ENCODE measurements around the gene CTXN1. TPM values are rescaled to one million over a fixed set of nuclear protein-coding genes. Genes with fewer than 3 reads are reported as not detected.
A peak's percentile ranks its signal among the peaks of the same experiment; 100 is the strongest.

Gene CTXN1
- total RNA-seq = 10 to 100 TPM in 2 of 8 experiments, 1 to 10 TPM in 5, under 1 TPM in 1; 0.87 to 29.6 (median 9.1) TPM

- 0 to 30% (median 3%) methylated on average over 1 to 6 of the region's 65 CpGs; no CpG with 5 or more reads in 6 of the 10 experiments for WGBS, 10 experiments
- peak within 1 kb of the TSS; percentile 79 to 81 for H3K27ac ChIP-seq
- in situ Hi-C loops (cut with MboI; ENCODE audit: low pct_unique_long_range_greater_than_20kb in 2 of 9, low sequenced_read_pairs in 9 of 9, unreplicated experiment in 9 of 9) = loop anchor here in 1 of 9 experiments (25.0 kb wide), 1 partner anchor 311 kb away; no protein-coding TSS in a partner anchor
- peaks cover 16 to 25% of the 10 kb centered on the region in 2 donors for H3K4me1 ChIP-seq (replicated peaks in 1 of 2)
- peak within 1 kb of the TSS; percentile 64 to 79 (median 71) for H3K4me3 ChIP-seq
- ATAC-seq (replicated peaks in 6 of 8) = peak; percentile 47 to 64 (median 55)
Measured at GRCh38 chr19:7926021-7926726, at the start of gene CTXN1. Gene CTXN1, minus strand, starts transcription at chr19:7926135. Its CDS starts 597 bp downstream, at chr19:7925538.

- H3K4me1 ChIP-seq (replicated peaks in 1 of 2) = peaks cover 0 to 9% of the 10 kb centered on the region in 2 donors
- 80 to 100% (median 92%) methylated on average over 1 to 3 of the region's 7 CpGs; no CpG with 5 or more reads in 4 of the 10 experiments for WGBS, 10 experiments
- no peak overlapping the region for H3K27ac ChIP-seq
- in situ Hi-C loops (cut with MboI; ENCODE audit: low pct_unique_long_range_greater_than_20kb in 2 of 9, low sequenced_read_pairs in 9 of 9, unreplicated experiment in 9 of 9) = no loop called here
- no peak overlapping the region for H3K4me3 ChIP-seq
- no peak for ATAC-seq (replicated peaks in 6 of 8)
Measured at GRCh38 chr19:7975037-7975436, 49.1 kb upstream of the CTXN1 start.

- no peak for ATAC-seq (replicated peaks in 6 of 8)
- in situ Hi-C loops (cut with MboI; ENCODE audit: low pct_unique_long_range_greater_than_20kb in 2 of 9, low sequenced_read_pairs in 9 of 9, unreplicated experiment in 9 of 9) = loop anchor here in 1 of 9 experiments (25.0 kb wide), 1 partner anchor 263 kb away; no protein-coding TSS in a partner anchor
- 83 to 100% (median 99%) methylated on average over 1 to 6 of the region's 12 CpGs; no CpG with 5 or more reads in 6 of the 10 experiments for WGBS, 10 experiments
- H3K27ac ChIP-seq = no peak overlapping the region
- no peak overlapping the region for H3K4me3 ChIP-seq
- H3K4me1 ChIP-seq (replicated peaks in 1 of 2) = peaks cover 5 to 14% of the 10 kb centered on the region in 2 donors
Measured at GRCh38 chr19:7973883-7974282, 47.9 kb upstream of the CTXN1 start.

- no peak for ATAC-seq (replicated peaks in 6 of 8)
- peaks cover 5% of the 10 kb centered on the region in 2 donors for H3K4me1 ChIP-seq (replicated peaks in 1 of 2)
- in situ Hi-C loops (cut with MboI; ENCODE audit: low pct_unique_long_range_greater_than_20kb in 2 of 9, low sequenced_read_pairs in 9 of 9, unreplicated experiment in 9 of 9) = loop anchor here in 1 of 9 experiments (25.0 kb wide), 1 partner anchor 265 kb away; no protein-coding TSS in a partner anchor
- H3K4me3 ChIP-seq = no peak overlapping the region
- H3K27ac ChIP-seq = no peak overlapping the region
- WGBS, 10 experiments = 89 to 100% (median 92%) methylated on average over 1 to 4 of the region's 35 CpGs; no CpG with 5 or more reads in 4 of the 10 experiments
Measured at GRCh38 chr19:7971553-7972520, 45.9 kb upstream of the CTXN1 start.

GRCh38 chr19:7970716-7971448 lies 44.9 kb upstream of the CTXN1 start:
- peak in 7 of 8 experiments; percentile 9 to 80 (median 31) for ATAC-seq (replicated peaks in 6 of 8)

GRCh38 chr19:7969555-7969939 lies 43.6 kb upstream of the CTXN1 start:
- 11 to 98% (median 43%) methylated on average over 1 to 11 of the region's 11 CpGs for WGBS, 10 experiments
- peak in 3 of 8 experiments; percentile 65 to 78 (median 72) for ATAC-seq (replicated peaks in 6 of 8)
- in situ Hi-C loops (cut with MboI; ENCODE audit: low pct_unique_long_range_greater_than_20kb in 2 of 9, low sequenced_read_pairs in 9 of 9, unreplicated experiment in 9 of 9) = loop anchor here in 1 of 9 experiments (25.0 kb wide), 1 partner anchor 268 kb away; no protein-coding TSS in a partner anchor

More at GRCh38 chr19:7970716-7971448, 44.9 kb upstream of the CTXN1 start:
- Histone ChIP-seq H3K4me1 (replicated peaks in 1 of 2) (peaks cover 5% of the 10 kb centered on the region in 2 donors), H3K4me3 (no peak overlapping the region), H3K27ac (no peak overlapping the region)
- 70 to 100% (median 78%) methylated on average over 2 to 6 of the region's 12 CpGs; no CpG with 5 or more reads in 6 of the 10 experiments for WGBS, 10 experiments
- in situ Hi-C loops (cut with MboI; ENCODE audit: low pct_unique_long_range_greater_than_20kb in 2 of 9, low sequenced_read_pairs in 9 of 9, unreplicated experiment in 9 of 9) = loop anchor here in 1 of 9 experiments (25.0 kb wide), 1 partner anchor 266 kb away; no protein-coding TSS in a partner anchor

GRCh38 chr19:7968796-7969554 lies 43.0 kb upstream of the CTXN1 start:
- Histone ChIP-seq H3K4me3 (no peak overlapping the region), H3K4me1 (replicated peaks in 1 of 2) (peaks cover 5% of the 10 kb centered on the region in 2 donors), H3K27ac (peak overlapping the region; percentile 42 to 61)
- peak in 7 of 8 experiments; percentile 6 to 97 (median 32) for ATAC-seq (replicated peaks in 6 of 8)
- in situ Hi-C loops (cut with MboI; ENCODE audit: low pct_unique_long_range_greater_than_20kb in 2 of 9, low sequenced_read_pairs in 9 of 9, unreplicated experiment in 9 of 9) = loop anchor here in 1 of 9 experiments (25.0 kb wide), 1 partner anchor 268 kb away; no protein-coding TSS in a partner anchor
- 82 to 100% (median 88%) methylated on average over 1 to 8 of the region's 20 CpGs; no CpG with 5 or more reads in 4 of the 10 experiments for whole genome bisulfite sequencing, 10 experiments

More at GRCh38 chr19:7969555-7969939, 43.6 kb upstream of the CTXN1 start:
- H3K4me3 ChIP-seq = no peak overlapping the region
- H3K27ac ChIP-seq = peak overlapping the region; percentile 42 to 61
- H3K4me1 ChIP-seq (replicated peaks in 1 of 2) = peaks cover 5% of the 10 kb centered on the region in 2 donors

- H3K27ac ChIP-seq = no peak overlapping the region
Measured at GRCh38 chr19:7968008-7968795, 42.3 kb upstream of the CTXN1 start.

GRCh38 chr19:7965921-7966665 lies 40.2 kb upstream of the CTXN1 start:
- in situ Hi-C loops (cut with MboI; ENCODE audit: low pct_unique_long_range_greater_than_20kb in 2 of 9, low sequenced_read_pairs in 9 of 9, unreplicated experiment in 9 of 9) = loop anchor here in 1 of 9 experiments (25.0 kb wide), 1 partner anchor 271 kb away; no protein-coding TSS in a partner anchor
- no peak for ATAC-seq (replicated peaks in 6 of 8)
- Histone ChIP-seq H3K27ac (no peak overlapping the region), H3K4me3 (no peak overlapping the region), H3K4me1 (replicated peaks in 1 of 2) (peaks cover 5% of the 10 kb centered on the region in 2 donors)
- WGBS, 10 experiments = 67 to 100% (median 90%) methylated on average over 1 to 9 of the region's 12 CpGs; no CpG with 5 or more reads in 3 of the 10 experiments

More at GRCh38 chr19:7968008-7968795, 42.3 kb upstream of the CTXN1 start:
- peak in 2 of 8 experiments; percentile 10 to 28 for ATAC-seq (replicated peaks in 6 of 8)
- Histone ChIP-seq H3K4me3 (no peak overlapping the region), H3K4me1 (replicated peaks in 1 of 2) (peaks cover 5% of the 10 kb centered on the region in 2 donors)
- 92 to 100% (median 100%) methylated on average over 1 to 4 of the region's 15 CpGs; no CpG with 5 or more reads in 1 of the 10 experiments for WGBS, 10 experiments
- in situ Hi-C loops (cut with MboI; ENCODE audit: low pct_unique_long_range_greater_than_20kb in 2 of 9, low sequenced_read_pairs in 9 of 9, unreplicated experiment in 9 of 9) = loop anchor here in 1 of 9 experiments (25.0 kb wide), 1 partner anchor 269 kb away; no protein-coding TSS in a partner anchor

- in situ Hi-C loops (cut with MboI; ENCODE audit: low pct_unique_long_range_greater_than_20kb in 2 of 9, low sequenced_read_pairs in 9 of 9, unreplicated experiment in 9 of 9) = loop anchor here in 1 of 9 experiments (25.0 kb wide), 1 partner anchor 272 kb away; no protein-coding TSS in a partner anchor
- Histone ChIP-seq H3K4me1 (replicated peaks in 1 of 2) (peaks cover 5% of the 10 kb centered on the region in 2 donors), H3K4me3 (no peak overlapping the region), H3K27ac (no peak overlapping the region)
- 76 to 100% (median 94%) methylated on average over 1 to 12 of the region's 12 CpGs for WGBS, 10 experiments
- no peak for ATAC-seq (replicated peaks in 6 of 8)
Measured at GRCh38 chr19:7965259-7965841, 39.4 kb upstream of the CTXN1 start.

Data from motor neuron (in vitro differentiated cells).